ENCODE measurements around the gene SMAP2. TPM values are rescaled to one million over a fixed set of nuclear protein-coding genes. Genes with fewer than 3 reads are reported as not detected.

SMAP2 gene
- total and polyA plus RNA-seq, 2 of the 4 experiments (the other 2 are of a cell fraction), result 30.1 to 31.0 TPM

- Histone ChIP-seq H3K18ac (ENCODE audit: low read depth, low read length) (no peak overlapping the region), H2AK9ac (replicated peaks; ENCODE audit: low read depth, low read length, poor library complexity) (no peak overlapping the region), H3K9me1 (ENCODE audit: insufficient read depth, low read length) (peaks cover 2% of the 10 kb centered on the region; the same call in 1 of the 2 replicates), H3K9ac (ENCODE audit: low read depth, low read length) (no peak overlapping the region), H3K4me1 (ENCODE audit: control insufficient read depth, insufficient read depth, low read length) (peaks cover 2% of the 10 kb centered on the region; the same call in 1 of the 2 replicates), H3K79me1 (ENCODE audit: low read depth in 1 of 2, low read length in 2 of 2) (peaks cover 6 to 42% of the 10 kb centered on the region in 2 experiments; a peak in 3 of 4 replicates), H3K56ac (ENCODE audit: extremely low read depth, insufficient read depth, low read length) (no peak overlapping the region), H3K4ac (ENCODE audit: low read depth, low read length) (no peak overlapping the region), H3K9me3 (ENCODE audit: control insufficient read depth, insufficient read depth, low read length) (no peaks in the 10 kb centered on the region), H3K36me3 (ENCODE audit: control insufficient read depth, insufficient read depth, low read length) (peaks cover 3% of the 10 kb centered on the region; the same call in 1 of the 2 replicates), H3K27ac (ENCODE audit: insufficient read depth, low read length) (no peak overlapping the region), H4K5ac (ENCODE audit: low read depth, low read length) (no peak overlapping the region), H2BK20ac (ENCODE audit: low read depth, low read length) (no peak overlapping the region), H4K8ac (ENCODE audit: low read depth in 2 of 2, low read length in 2 of 2) (no peak overlapping the region), H2BK120ac (ENCODE audit: low read depth, low read length) (no peak overlapping the region), H2BK5ac (ENCODE audit: low read depth, low read length, poor library complexity, severe bottlenecking) (no peak overlapping the region), H3K14ac (replicated peaks; ENCODE audit: low read depth, low read length) (no peak overlapping the region), H4K91ac (ENCODE audit: insufficient read depth, low read depth, low read length) (no peak overlapping the region), H3K27me3 (ENCODE audit: control insufficient read depth, insufficient read depth, low read length) (no peaks in the 10 kb centered on the region), H3K4me2 (ENCODE audit: low read depth, low read length) (peak overlapping the region; percentile 64), H3K23ac (ENCODE audit: low read depth, low read length) (no peak overlapping the region), H4K20me1 (ENCODE audit: insufficient read depth, low read length) (0 out of 2 replicates have a peak, but pooled peaks cover 8% of the 10 kb centered on the region), H2BK15ac (ENCODE audit: low read depth, low read length) (no peak overlapping the region), H3K4me3 (ENCODE audit: insufficient read depth, low read depth, low read length) (no peak overlapping the region), H2AFZ (replicated peaks; ENCODE audit: low read length, poor library complexity) (no peak overlapping the region), H2AK5ac (ENCODE audit: low read depth, low read length) (no peak overlapping the region)
- dilution Hi-C loops (cut with HindIII; ENCODE audit: low sequenced_read_pairs, unreplicated experiment), result no loop called here
- TF ChIP-seq CTCF (conservative IDR thresholded peaks at IDR 0.05; ENCODE audit: low read depth, low read length), result peak; percentile 80
- TF ChIP-seq SMC3 (IDR thresholded peaks at IDR 0.05; ENCODE audit: low read depth, low read length), result peak; percentile 88
- peak; percentile 90 for TF ChIP-seq RAD21 (IDR thresholded peaks at IDR 0.05; ENCODE audit: low read length)
- TF ChIP-seq POLR2A (IDR thresholded peaks at IDR 0.05; ENCODE audit: low read depth, low read length), result no peak
- TF ChIP-seq CEBPB (IDR thresholded peaks at IDR 0.05; ENCODE audit: low read depth, low read length), result no peak
- ChIA-PET POLR2A (ENCODE audit: unreplicated experiment) (no interaction called here), CTCF (interaction anchor here (0.6 to 1.6 kb wide), 15 partner anchors 9 to 261 kb away, joined by 3 to 12 read pairs (median 4); partner anchors contain the start of genes COL9A2 and SMAP2)
- WGBS, 2 experiments (ENCODE audit: extremely low coverage in 2 of 2, insufficient read length in 1 of 2), result 93% methylated on average over 3 of the region's 11 CpGs; no CpG with 5 or more reads in 1 of the 2 experiments
- DNase-seq (peak; percentile 79), ATAC-seq (ENCODE audit: low read depth) (peak; percentile 82)
- in situ Hi-C loops (cut with MboI; ENCODE audit: low sequenced_read_pairs), result loop anchor here (5.0 kb wide), 2 partner anchors 68 to 253 kb away; no protein-coding TSS in a partner anchor
- intact Hi-C loops (cut with micrococcal nuclease), result loop anchor here (2.0 to 10.0 kb wide), 4 partner anchors 66 to 328 kb away; partner anchors contain the start of gene ZMPSTE24
- no TSS peak for BruUV-seq (replicated peaks)
Measured at GRCh38 chr1:40404670-40405462, 31.3 kb downstream of the SMAP2 start.

Measured in IMR-90 (cell line).